KOPT-K1 (cell line): ENCODE measurements around the gene MYH7B.

Source experiments
- H3K27ac ChIP-seq: fragments of 200-600 bp; sonication (generic); 2 replicates; pipeline ENCODE4 v1.5.1; 2016; ENCODE audit warnings: antibody characterized with exemption, mild to moderate bottlenecking, low read depth, low read length; ENCODE audit not compliant: poor library complexity, severe bottlenecking
- H3K36me3 ChIP-seq: fragments of 200-600 bp; sonication (generic); 2 replicates; pipeline ENCODE4 v1.5.1; 2017; ENCODE audit warnings: antibody characterized with exemption, mild to moderate bottlenecking, low read length, moderate library complexity; ENCODE audit not compliant: insufficient read depth
- H3K9me3 ChIP-seq: fragments of 200-600 bp; sonication (generic); 2 replicates; pipeline ENCODE4 v1.5.1; 2017; ENCODE audit warnings: antibody characterized with exemption, low read length, mild to moderate bottlenecking; ENCODE audit not compliant: insufficient read depth, poor library complexity, severe bottlenecking

MYH7B gene

GRCh38 chr20:34931771-34932170 lies 23.9 kb upstream of the MYH7B start:
- no peaks in the 10 kb centered on the region for H3K9me3 ChIP-seq
- peaks cover 83% of the 10 kb centered on the region for H3K36me3 ChIP-seq
- H3K27ac ChIP-seq, result no peak overlapping the region

GRCh38 chr20:34938466-34939163 lies 17.1 kb upstream of the MYH7B start:
- Histone ChIP-seq H3K9me3 (no peaks in the 10 kb centered on the region), H3K36me3 (peaks cover 86% of the 10 kb centered on the region), H3K27ac (no peak overlapping the region)

DNA sequence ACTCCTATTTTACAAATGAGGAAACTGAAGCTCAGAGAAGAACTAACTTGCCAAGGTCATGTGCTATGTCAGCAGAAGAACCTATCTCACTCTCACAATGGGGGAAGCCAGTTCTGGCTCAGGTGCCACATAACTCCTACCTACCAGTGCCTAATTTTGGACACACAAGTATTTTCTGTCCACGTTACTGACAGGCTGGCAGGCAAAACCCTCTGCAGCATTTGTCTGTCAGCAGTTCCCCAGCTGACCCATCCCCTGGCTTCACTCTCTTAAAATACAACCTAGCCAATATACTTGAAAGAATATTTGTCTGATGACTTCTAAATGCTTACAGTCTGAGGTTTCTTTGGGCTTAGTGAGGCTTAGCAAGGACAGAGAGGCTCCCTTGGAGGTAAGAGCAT lies 15.6 kb upstream of the MYH7B start:
- H3K27ac ChIP-seq, result no peak overlapping the region
- no peaks in the 10 kb centered on the region for H3K9me3 ChIP-seq
- peaks cover 85% of the 10 kb centered on the region for H3K36me3 ChIP-seq

DNA sequence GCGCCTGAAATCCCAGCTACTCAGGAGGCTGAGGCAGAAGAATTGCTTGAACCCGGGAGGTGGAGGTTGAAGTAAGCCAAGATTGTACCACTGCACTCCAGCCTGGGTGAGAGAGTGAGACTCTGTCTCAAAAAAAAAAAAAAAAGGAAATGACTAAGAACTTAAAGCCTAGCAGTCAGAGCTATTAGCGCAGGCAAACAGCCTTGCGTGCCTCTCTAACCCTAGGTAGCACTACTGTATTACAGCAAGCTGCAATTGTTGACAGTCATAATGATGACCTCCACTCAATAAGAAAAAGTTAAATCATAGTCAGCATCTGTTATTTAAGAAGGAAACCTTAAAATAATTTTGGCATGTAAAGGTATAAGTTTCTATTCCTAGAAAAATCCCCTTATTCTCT lies 14.4 kb upstream of the MYH7B start:
- Histone ChIP-seq H3K27ac (no peak overlapping the region), H3K36me3 (peaks cover 84% of the 10 kb centered on the region), H3K9me3 (no peaks in the 10 kb centered on the region)

DNA sequence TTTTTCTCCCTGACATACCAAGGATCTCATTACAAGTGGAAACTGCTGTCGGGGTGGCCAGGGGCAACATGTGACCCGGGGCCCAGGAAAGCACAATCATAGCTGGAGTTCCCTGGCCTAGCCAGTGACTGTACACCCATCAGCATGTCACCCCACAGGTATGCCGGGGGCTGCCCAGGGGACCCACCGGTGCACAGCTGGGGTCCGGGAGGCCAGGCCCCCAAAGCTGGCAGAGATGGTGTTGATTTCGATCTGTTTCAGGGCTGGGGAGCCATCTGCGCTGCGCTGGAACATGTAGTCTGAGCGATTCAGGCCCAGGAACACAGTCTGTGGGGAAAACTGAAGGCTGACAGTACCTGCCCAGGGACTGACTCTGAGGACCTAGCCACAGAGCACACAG lies 13.4 kb upstream of the MYH7B start:
- Histone ChIP-seq H3K9me3 (no peaks in the 10 kb centered on the region), H3K36me3 (peaks cover 82% of the 10 kb centered on the region), H3K27ac (no peak overlapping the region)

- Histone ChIP-seq H3K36me3 (peaks cover 80% of the 10 kb centered on the region), H3K9me3 (no peaks in the 10 kb centered on the region), H3K27ac (no peak overlapping the region)
These were observed 11.7 kb upstream of the MYH7B start for GRCh38 chr20:34943808-34944567.

GRCh38 chr20:34945315-34946077 lies 10.2 kb upstream of the MYH7B start:
- H3K27ac ChIP-seq, result no peak overlapping the region
- peaks cover 82% of the 10 kb centered on the region for H3K36me3 ChIP-seq
- H3K9me3 ChIP-seq, result no peaks in the 10 kb centered on the region

- H3K36me3 ChIP-seq, result peaks cover 81% of the 10 kb centered on the region
- H3K27ac ChIP-seq, result no peak overlapping the region
- H3K9me3 ChIP-seq, result no peaks in the 10 kb centered on the region
These were observed 9.0 kb upstream of the MYH7B start for GRCh38 chr20:34946661-34947060.

GRCh38 chr20:34947336-34947735 lies 8.3 kb upstream of the MYH7B start:
- Histone ChIP-seq H3K36me3 (peaks cover 75% of the 10 kb centered on the region), H3K27ac (no peak overlapping the region), H3K9me3 (no peaks in the 10 kb centered on the region)

DNA sequence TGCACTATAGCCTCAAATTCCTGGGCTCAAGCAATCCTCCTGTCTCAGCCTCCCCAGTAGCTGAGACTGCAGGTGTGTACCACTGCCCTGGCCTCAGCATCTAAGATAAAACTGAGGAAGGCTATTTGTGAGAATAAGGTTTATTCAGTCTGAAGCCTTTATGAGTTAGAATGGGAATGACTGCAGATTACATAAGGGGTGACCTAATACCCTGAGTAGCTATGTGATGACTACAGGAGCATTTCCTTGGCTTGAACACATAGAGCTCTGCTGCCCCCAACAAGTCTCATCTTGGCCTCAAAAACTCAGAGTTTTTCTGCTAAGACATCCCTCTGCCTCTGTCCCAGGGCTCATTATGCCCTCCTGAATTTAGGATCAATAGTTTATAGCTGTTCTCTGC lies 7.6 kb upstream of the MYH7B start:
- Histone ChIP-seq H3K27ac (no peak overlapping the region), H3K36me3 (peaks cover 68% of the 10 kb centered on the region), H3K9me3 (no peaks in the 10 kb centered on the region)

DNA sequence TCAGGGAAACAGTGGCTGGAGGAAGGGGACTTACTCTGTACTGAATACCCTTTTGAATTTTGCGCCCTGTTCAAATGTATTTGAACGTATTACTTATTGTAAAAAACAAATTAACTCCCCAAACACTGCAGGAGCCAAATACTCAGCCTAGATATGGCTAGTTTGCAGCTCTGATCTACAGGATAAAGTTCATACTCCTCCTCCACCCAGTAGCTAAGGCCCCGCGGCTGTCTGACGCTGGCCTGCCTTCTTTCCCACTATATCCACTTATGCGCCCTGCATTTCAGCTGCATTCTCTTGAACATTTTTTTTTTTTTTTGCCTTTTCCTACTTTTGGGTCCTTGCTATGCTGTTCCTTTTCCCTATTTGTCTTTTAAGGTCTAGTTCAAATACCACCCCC lies 6.5 kb upstream of the MYH7B start:
- Histone ChIP-seq H3K9me3 (no peaks in the 10 kb centered on the region), H3K27ac (no peak overlapping the region), H3K36me3 (peaks cover 57% of the 10 kb centered on the region)

DNA sequence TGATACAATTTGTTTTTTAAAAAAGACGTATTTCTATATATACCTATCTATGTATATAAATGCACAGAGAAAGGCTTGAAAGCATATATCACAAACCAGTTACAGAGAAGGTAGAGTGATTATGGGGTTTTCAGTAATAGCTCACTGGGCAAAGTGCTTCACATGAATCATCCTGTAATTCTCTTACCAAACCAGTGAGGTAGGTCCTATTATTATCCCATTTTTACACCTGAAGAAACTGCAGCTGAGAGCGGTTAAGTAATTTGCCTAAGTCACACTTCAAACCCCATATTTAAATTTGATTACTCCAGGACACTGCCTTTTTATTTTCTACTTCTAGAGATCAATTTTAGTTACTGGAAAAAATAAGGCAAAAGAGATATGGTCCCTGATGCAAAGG lies 4.4 kb upstream of the MYH7B start:
- Histone ChIP-seq H3K27ac (no peak overlapping the region), H3K36me3 (peaks cover 42% of the 10 kb centered on the region), H3K9me3 (no peaks in the 10 kb centered on the region)

DNA sequence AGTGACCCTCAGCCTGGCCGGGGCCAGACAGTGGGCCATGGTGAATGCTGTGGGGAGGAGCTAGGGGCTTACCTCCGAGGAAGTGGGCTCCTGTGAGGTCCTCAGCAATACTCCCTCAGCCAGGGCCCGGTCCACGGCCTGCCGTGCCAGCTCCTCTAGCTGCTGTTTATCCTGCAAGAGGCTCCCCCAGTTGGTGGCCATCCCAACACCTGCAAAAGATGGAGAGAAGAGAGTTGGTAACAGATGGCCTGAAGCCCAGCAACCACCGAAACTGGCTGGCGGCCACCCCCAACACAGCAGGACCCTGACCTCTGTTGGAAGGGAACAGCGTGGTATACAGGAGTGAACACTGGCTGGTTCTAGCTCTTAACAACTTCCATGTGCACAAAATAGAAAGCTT lies 4.0 kb upstream of the MYH7B start:
- Histone ChIP-seq H3K9me3 (no peaks in the 10 kb centered on the region), H3K36me3 (peaks cover 38% of the 10 kb centered on the region), H3K27ac (no peak overlapping the region)

DNA sequence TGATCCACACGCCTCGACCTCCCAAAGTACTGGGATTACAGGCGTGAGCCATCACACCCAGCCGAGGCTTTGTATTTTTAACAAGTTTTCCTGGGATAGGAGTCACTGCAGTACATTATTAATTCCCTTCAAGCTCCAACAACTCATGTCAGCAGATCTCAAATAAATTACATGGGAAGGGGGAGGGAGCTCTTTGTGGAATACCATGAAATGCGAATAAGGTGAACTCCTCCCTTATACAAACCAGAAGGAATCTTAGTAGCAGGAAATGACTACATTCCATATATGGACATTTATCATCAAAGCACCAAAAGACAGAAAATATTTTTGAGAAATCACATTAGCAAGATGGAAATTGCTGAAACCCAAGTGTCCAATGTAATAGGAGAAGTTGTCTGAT lies 3.0 kb upstream of the MYH7B start:
- no peak overlapping the region for H3K27ac ChIP-seq
- no peaks in the 10 kb centered on the region for H3K9me3 ChIP-seq
- H3K36me3 ChIP-seq, result peaks cover 36% of the 10 kb centered on the region

DNA sequence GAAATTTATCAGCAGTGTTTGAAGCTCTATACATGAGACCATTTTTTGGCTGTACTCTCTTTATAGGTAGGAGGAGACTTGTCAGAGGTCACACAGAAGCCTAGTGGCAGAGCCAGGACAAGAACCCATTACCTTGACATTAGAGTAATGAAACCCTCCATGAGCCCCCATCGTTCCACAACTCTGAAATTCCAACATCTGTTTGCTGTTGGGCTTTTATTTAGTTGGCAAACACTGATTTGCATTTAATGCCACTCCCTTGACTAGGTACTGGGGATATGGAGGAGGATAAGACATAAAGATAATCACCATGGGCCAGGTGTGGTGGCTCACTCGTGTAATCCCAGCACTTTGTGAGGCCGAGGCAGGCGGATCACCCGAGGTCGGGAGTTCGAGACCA lies 1.7 kb upstream of the MYH7B start:
- Histone ChIP-seq H3K36me3 (peaks cover 26% of the 10 kb centered on the region), H3K27ac (no peak overlapping the region), H3K9me3 (no peaks in the 10 kb centered on the region)
